HL-60 (cell line): ENCODE data around the gene CDKN2B.

Experiments
- POLR2AphosphoS5 ChIP-seq: IDR thresholded peaks from 2 replicates; pipeline ENCODE4 v1.6.1; 2012; ENCODE audit warnings: low read depth
- TF ChIP-seq, protein P1 (sequence below): IDR thresholded peaks from one replicate; pipeline ENCODE4 v1.5.1; 2011; ENCODE audit warnings: low read length, control low read depth, inconsistent platforms; ENCODE audit not compliant: insufficient read depth

DNA sequence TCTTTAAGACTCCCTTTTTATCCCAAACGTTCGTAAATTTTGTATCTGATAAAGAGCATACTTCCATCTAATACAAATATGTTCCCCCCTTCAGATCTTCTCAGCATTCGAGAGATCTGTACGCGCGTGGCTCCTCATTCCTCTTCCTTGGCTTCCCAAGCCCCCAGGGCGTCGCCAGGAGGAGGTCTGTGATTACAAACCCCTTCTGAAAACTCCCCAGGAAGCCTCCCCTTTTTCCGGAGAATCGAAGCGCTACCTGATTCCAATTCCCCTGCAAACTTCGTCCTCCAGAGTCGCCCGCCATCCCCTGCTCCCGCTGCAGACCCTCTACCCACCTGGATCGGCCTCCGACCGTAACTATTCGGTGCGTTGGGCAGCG lies 34.8 kb downstream of the CDKN2B start:
- TF ChIP-seq POLR2AphosphoS5: no peak
- TF ChIP-seq, protein P1, sequence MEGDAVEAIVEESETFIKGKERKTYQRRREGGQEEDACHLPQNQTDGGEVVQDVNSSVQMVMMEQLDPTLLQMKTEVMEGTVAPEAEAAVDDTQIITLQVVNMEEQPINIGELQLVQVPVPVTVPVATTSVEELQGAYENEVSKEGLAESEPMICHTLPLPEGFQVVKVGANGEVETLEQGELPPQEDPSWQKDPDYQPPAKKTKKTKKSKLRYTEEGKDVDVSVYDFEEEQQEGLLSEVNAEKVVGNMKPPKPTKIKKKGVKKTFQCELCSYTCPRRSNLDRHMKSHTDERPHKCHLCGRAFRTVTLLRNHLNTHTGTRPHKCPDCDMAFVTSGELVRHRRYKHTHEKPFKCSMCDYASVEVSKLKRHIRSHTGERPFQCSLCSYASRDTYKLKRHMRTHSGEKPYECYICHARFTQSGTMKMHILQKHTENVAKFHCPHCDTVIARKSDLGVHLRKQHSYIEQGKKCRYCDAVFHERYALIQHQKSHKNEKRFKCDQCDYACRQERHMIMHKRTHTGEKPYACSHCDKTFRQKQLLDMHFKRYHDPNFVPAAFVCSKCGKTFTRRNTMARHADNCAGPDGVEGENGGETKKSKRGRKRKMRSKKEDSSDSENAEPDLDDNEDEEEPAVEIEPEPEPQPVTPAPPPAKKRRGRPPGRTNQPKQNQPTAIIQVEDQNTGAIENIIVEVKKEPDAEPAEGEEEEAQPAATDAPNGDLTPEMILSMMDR: no peak
